ENCODE results near the gene PDK1. TPM values are rescaled to one million over a fixed set of nuclear protein-coding genes. Genes with fewer than 3 reads are reported as not detected.
"Not testable (repeated sequence)": the region's sequence is repeated elsewhere in the genome, so short reads cannot be mapped to it uniquely, and the experiment has no call there.

PDK1 gene
- total RNA-seq, 1 donor from 2014 or later, result 14.8 TPM

DNA sequence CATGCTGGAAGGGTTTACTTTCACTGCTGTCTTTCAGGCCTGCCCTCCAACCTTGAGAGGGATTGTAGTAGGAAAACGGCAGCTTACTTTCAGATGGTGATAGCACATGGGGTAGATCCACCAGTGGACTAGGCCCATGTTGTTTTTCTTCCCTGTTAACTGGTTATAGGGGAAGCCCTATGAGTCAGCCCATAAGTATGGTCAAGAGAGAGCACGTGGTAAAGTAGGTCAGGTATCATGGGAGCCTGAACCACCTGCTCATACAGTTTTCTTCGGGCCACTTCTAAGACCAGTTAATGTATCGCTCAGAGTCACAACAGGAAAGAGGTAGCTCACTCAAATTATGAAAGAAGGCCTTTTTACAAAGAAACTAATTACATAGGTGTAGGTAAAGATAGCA, 33.0 kb downstream of the PDK1 start:
- TF ChIP-seq, protein P1, sequence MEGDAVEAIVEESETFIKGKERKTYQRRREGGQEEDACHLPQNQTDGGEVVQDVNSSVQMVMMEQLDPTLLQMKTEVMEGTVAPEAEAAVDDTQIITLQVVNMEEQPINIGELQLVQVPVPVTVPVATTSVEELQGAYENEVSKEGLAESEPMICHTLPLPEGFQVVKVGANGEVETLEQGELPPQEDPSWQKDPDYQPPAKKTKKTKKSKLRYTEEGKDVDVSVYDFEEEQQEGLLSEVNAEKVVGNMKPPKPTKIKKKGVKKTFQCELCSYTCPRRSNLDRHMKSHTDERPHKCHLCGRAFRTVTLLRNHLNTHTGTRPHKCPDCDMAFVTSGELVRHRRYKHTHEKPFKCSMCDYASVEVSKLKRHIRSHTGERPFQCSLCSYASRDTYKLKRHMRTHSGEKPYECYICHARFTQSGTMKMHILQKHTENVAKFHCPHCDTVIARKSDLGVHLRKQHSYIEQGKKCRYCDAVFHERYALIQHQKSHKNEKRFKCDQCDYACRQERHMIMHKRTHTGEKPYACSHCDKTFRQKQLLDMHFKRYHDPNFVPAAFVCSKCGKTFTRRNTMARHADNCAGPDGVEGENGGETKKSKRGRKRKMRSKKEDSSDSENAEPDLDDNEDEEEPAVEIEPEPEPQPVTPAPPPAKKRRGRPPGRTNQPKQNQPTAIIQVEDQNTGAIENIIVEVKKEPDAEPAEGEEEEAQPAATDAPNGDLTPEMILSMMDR (IDR thresholded peaks at IDR 0.05), result no peak
- Mint-ChIP-seq H3K27ac (no peak overlapping the region), H3K4me3 (no peak overlapping the region), H3K9me3 (no peaks in the 10 kb centered on the region), H3K27me3 (no peaks in the 10 kb centered on the region), H3K4me1 (no peaks in the 10 kb centered on the region), H3K36me3 (ENCODE audit: low read depth) (peaks cover 78% of the 10 kb centered on the region)
- ChIA-PET POLR2A (no interaction called here), CTCF (no interaction called here)
- DNase-seq, result no peak
- intact Hi-C loops (cut with micrococcal nuclease), result no loop called here
- ATAC-seq (ENCODE audit: low read depth), result no peak

DNA sequence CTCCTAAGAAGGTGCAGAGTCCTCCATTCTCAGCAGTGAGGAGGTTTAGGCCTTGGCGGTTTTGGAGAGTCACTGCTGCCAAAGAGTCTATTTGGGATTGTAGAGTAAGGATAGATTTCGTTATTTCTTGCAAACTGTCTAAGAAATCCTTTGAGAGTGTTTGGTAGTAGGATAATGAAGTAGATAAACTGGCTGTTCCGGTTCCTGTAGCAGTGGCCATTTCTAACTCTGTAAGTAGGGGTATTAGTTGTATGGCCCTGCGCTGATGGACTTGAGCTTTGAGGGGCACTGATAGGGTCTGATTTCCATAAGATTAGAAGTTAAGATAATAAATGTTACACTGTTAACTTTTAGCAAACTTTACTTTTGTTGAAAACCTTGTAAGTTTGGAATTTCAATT, 35.5 kb downstream of the PDK1 start:
- POLR2A ChIA-PET; H3K4me1 Mint-ChIP-seq; H3K27me3 Mint-ChIP-seq; H3K9me3 Mint-ChIP-seq; DNase-seq; H3K27ac Mint-ChIP-seq; ATAC-seq (ENCODE audit: low read depth); H3K4me3 Mint-ChIP-seq; CTCF ChIA-PET: not testable (repeated sequence)
- H3K36me3 Mint-ChIP-seq (ENCODE audit: low read depth), result peaks cover 89% of the 10 kb centered on the region
- intact Hi-C loops (cut with micrococcal nuclease), result loop anchor here (10.0 kb wide), 1 partner anchor 123 kb away; no protein-coding TSS in a partner anchor

DNA sequence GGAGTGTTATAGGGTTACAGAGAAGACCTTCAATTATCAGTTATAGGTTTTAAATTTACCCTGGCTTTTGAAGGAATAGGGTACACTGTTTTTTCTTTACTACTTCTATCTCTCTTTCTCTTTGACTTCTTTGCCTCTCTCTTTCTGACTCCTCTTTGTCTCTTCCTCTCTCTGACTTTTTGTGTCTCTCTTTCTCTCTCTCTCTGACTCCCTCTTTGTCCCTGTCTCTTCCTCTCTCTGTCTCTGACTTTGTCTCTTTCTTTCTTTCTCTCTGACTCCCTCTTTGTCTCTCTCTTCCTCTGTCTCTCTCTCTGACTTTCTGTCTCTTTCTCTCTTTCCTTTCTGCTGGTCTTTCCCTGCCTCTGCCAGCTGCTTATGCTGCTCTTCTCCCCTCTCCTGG, 36.3 kb downstream of the PDK1 start:
- H3K36me3 Mint-ChIP-seq (ENCODE audit: low read depth), result peaks cover 89% of the 10 kb centered on the region
- CTCF ChIA-PET; H3K9me3 Mint-ChIP-seq; POLR2A ChIA-PET; H3K27me3 Mint-ChIP-seq; H3K27ac Mint-ChIP-seq; H3K4me3 Mint-ChIP-seq; ATAC-seq (ENCODE audit: low read depth); H3K4me1 Mint-ChIP-seq; DNase-seq: not testable (repeated sequence)
- intact Hi-C loops (cut with micrococcal nuclease), result loop anchor here (2.0 to 10.0 kb wide), 2 partner anchors 35 to 123 kb away; partner anchors contain the start of gene PDK1

DNA sequence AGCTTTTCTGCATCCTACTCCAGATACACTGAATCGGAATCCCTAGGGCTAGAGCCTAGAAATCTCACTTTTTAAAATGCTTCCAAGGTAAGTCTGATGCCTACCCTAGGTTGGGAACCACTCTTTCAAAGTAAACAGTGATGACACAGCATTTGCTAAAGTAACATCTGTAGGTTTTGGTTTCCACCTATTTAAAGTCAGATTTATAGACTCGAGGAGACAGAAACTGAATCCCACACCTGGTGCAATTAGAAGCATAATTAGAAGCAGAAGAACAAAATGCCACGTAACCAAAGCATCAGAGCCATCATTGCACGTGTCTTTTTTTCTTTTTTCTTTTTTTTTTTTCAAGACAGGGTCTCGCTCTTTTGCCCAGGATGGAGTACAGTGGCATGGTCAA, 40.9 kb downstream of the PDK1 start:
- no peaks in the 10 kb centered on the region for H3K9me3 Mint-ChIP-seq
- no peaks in the 10 kb centered on the region for H3K4me1 Mint-ChIP-seq
- no peak overlapping the region for H3K27ac Mint-ChIP-seq
- DNase-seq (no peak), ATAC-seq (ENCODE audit: low read depth) (no peak)
- no peak overlapping the region for H3K4me3 Mint-ChIP-seq
- intact Hi-C loops (cut with micrococcal nuclease), result loop anchor here (10.0 kb wide), 1 partner anchor 118 kb away; no protein-coding TSS in a partner anchor
- H3K27me3 Mint-ChIP-seq, result no peaks in the 10 kb centered on the region
- ChIA-PET CTCF (no interaction called here), POLR2A (no interaction called here)
- TF ChIP-seq, protein P1 (IDR thresholded peaks at IDR 0.05), result no peak
- peaks cover 74% of the 10 kb centered on the region for H3K36me3 Mint-ChIP-seq (ENCODE audit: low read depth)

DNA sequence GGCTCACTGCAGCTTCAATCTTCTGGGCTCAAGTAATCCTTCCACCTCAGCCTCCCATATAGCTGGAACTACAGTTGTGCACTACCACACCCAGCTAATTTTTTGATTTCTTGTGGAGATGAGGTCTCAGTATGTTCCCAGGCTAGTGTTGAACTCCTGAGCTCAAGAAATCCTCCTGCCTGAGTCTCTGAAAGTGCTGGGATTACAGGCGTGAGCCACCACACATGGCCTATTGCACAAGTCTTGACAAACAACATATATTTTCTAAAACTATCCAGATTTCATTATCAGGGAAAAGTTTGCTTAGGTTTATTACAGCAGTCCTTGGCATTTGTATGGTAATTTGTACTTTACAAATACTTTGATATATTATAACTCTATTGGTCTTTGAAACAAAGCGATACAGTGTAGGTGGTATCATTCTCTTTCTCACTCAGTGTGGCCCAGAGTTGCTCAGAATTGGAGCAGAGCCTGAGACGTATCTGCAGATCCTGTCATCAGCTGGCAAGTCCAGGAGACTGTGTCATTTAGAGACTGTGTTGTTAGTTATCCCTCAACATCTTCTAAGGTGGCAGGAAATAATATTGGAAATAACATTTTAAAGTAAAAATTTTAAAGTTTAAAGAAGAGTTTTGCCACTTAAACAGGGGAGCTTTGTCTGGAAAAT, 41.4 kb downstream of the PDK1 start:
- intact Hi-C loops (cut with micrococcal nuclease), result loop anchor here (10.0 kb wide), 1 partner anchor 117 kb away; no protein-coding TSS in a partner anchor
- Mint-ChIP-seq H3K27ac (no peak overlapping the region), H3K9me3 (no peaks in the 10 kb centered on the region), H3K27me3 (no peaks in the 10 kb centered on the region), H3K36me3 (ENCODE audit: low read depth) (peaks cover 74% of the 10 kb centered on the region), H3K4me3 (no peak overlapping the region), H3K4me1 (no peaks in the 10 kb centered on the region)
- DNase-seq (no peak), ATAC-seq (ENCODE audit: low read depth) (no peak)
- POLR2A ChIA-PET, result no interaction called here
- CTCF ChIA-PET, result no interaction called here
- TF ChIP-seq, protein P1 (IDR thresholded peaks at IDR 0.05), result no peak

DNA sequence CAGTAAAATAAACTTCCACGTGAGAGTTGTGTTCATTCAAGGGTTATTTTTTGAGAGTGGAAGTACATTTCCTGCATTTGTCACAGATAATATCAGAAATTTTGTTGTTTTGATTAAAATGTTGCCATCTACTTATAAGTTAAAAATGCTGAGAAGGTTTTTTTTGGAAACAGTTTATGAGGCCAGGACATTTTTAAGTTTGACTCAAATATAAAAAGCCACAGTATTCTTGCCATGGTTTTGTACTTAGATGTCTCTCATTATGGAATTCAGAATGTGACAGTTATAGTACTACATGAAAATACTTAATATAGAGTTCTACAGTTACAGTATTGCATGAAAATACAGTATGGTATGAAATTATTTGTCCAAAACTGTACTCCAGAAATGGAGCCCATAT, 44.1 kb downstream of the PDK1 start:
- H3K27me3 Mint-ChIP-seq, result no peaks in the 10 kb centered on the region
- TF ChIP-seq, protein P1 (IDR thresholded peaks at IDR 0.05), result no peak
- no peak for DNase-seq
- ChIA-PET POLR2A (no interaction called here), CTCF (no interaction called here)
- no peak for ATAC-seq (ENCODE audit: low read depth)
- intact Hi-C loops (cut with micrococcal nuclease), result loop anchor here (10.0 kb wide), 1 partner anchor 115 kb away; no protein-coding TSS in a partner anchor
- H3K27ac Mint-ChIP-seq, result no peak overlapping the region
- peaks cover 80% of the 10 kb centered on the region for H3K36me3 Mint-ChIP-seq (ENCODE audit: low read depth)
- H3K4me3 Mint-ChIP-seq, result no peak overlapping the region
- no peaks in the 10 kb centered on the region for H3K9me3 Mint-ChIP-seq
- no peaks in the 10 kb centered on the region for H3K4me1 Mint-ChIP-seq
